Measurements from ENCODE around the gene AIG1.

GRCh38 chr6:143271024-143271423 lies 210.3 kb downstream of the AIG1 start:
- TF ChIP-seq POLR2A (IDR thresholded peaks at IDR 0.05; ENCODE audit: low read depth, low read length), result no peak
- no peak for TF ChIP-seq TAF1 (IDR thresholded peaks at IDR 0.05; ENCODE audit: borderline replicate concordance, low read depth, low read length)

All from GM12892 (cell line).